Heart left ventricle (tissue), 13 donors: Measurements from ENCODE around the gene FAM171A2.

Experiments used
- POLR2A ChIP-seq, 2 donors: fragments of 450-650 bp; IDR thresholded peaks; one replicate each; pipeline ENCODE4 v1.6.1; 2017; ENCODE audit warnings: antibody characterized with exemption in 2 of 2, mild to moderate bottlenecking in 2 of 2, moderate library complexity in 2 of 2
- TF ChIP-seq, protein P1 (sequence below), 12 donors: fragments of 200-600 bp; sonication (generic) in 4 of 12; IDR thresholded peaks; one replicate each; pipeline versions ENCODE4 v1.5.0 to v1.8.0; 2018 to 2022; ENCODE audit warnings: antibody characterized with exemption in 12 of 12, mild to moderate bottlenecking in 5 of 12
- donor health status: ischemic (EF 13 %, LVEDD 7.1; RV severe dilation, severe dysfunction).
- donor health status: DM: no; HTN: yes; CAD: no.
- donor health status: DM: no; HTN: no; CAD: no.
- donor health status: ischemic (EF 25% LVEDD 6.9; RV normal size, moderate dysfunction).
- donor health status: ischemic (EF 25% LVEDD 5.7; RV mildly dilated, moderate dysfunction).
- donor health status: ischemic (EF 35%, LVEDD 5.7; RV mildly dilated, moderate dysfunction).
- donor health status: nonischemic (EF 11% LVEDD 7.7; RV severe dilation, severe dysfunction).
- donor health status: DM: yes; HTN: yes; CAD: no.
- donor health status: PGD.
- donor health status: ischemic (EF 29% LVEDD 5.4; RV normal size, mild dysfunction).
- donor health status: nonischemic (EF 23%, LVEDD 6.1; RV moderate dilation, normal function).

- TF ChIP-seq, protein P1, sequence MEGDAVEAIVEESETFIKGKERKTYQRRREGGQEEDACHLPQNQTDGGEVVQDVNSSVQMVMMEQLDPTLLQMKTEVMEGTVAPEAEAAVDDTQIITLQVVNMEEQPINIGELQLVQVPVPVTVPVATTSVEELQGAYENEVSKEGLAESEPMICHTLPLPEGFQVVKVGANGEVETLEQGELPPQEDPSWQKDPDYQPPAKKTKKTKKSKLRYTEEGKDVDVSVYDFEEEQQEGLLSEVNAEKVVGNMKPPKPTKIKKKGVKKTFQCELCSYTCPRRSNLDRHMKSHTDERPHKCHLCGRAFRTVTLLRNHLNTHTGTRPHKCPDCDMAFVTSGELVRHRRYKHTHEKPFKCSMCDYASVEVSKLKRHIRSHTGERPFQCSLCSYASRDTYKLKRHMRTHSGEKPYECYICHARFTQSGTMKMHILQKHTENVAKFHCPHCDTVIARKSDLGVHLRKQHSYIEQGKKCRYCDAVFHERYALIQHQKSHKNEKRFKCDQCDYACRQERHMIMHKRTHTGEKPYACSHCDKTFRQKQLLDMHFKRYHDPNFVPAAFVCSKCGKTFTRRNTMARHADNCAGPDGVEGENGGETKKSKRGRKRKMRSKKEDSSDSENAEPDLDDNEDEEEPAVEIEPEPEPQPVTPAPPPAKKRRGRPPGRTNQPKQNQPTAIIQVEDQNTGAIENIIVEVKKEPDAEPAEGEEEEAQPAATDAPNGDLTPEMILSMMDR (IDR thresholded peaks at IDR 0.05) = no peak
- no peak for TF ChIP-seq POLR2A (IDR thresholded peaks at IDR 0.05)
These were observed 49.2 kb downstream of the FAM171A2 start for GRCh38 chr17:44314524-44314868.
